ENCODE measurements around the gene OR51F1.
"Not testable (repeated sequence)": the region's sequence is repeated elsewhere in the genome, so short reads cannot be mapped to it uniquely, and the experiment has no call there.

OR51F1 gene, protein sequence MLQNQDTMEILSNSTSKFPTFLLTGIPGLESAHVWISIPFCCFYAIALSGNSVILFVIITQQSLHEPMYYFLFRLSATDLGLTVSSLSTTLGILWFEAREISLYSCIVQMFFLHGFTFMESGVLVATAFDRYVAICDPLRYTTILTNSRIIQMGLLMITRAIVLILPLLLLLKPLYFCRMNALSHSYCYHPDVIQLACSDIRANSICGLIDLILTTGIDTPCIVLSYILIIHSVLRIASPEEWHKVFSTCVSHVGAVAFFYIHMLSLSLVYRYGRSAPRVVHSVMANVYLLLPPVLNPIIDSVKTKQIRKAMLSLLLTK

DNA sequence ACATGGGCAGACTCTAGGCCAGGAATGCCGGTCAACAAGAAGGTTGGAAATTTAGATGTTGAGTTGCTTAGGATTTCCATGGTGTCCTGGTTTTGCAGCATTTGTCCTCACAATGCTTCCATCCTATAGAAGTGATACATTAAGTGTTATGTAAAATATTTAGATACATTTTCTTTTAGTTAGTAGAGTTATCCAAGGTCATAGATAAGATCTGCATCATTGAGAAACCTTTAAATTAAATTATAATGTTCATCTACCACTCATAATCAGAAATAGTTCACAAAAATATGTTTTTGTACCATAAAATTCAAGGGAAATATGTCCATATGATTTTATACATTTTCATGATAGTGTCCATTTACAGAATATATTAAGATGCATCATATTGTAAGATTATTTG, at the start of gene OR51F1:
TSS of gene OR51F1 (minus strand) at position 101 of the 400 bp plus-strand sequence. CDS start at position 101, 0 bp downstream.
- DNase-seq, result no peak

DNA sequence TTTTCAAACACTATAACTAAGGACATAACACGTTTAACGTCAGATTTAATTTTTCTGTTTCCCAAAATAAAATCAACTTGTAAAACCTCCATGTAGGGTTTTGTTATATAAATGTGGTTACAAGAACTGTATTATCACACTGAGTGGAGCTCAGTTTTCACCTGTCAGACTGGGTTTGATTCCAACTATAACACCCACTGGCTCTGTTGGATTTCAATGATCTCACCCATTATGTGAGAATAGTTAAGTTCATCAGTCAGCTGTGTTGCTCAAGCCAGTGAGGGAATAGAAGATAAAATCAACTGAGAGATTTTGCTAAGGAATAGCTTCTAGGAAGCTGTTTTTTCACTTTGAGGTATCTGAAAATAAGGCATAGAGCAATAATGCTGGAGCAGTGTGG, 39.5 kb upstream of the OR51F1 start:
- DNase-seq, result no peak

DNA sequence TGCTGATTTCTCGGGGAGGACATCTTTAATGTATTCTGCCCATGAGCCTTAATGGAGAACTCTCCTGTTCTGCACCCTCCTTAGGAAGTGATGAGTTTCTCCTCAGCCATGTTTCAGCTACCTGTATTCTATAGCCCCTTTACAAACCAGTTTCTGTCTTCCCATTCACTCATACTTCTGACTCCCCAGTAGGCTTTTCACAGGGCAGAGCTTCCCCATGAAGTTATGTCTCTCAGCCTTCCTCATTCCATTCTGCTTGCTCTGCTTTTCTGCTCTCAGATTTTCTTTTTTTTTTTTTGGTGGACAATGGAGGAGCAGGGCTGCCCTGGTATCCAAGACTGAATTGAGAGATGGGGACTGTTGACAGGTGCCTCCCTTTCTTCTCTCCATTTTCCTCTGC, 38.7 kb upstream of the OR51F1 start:
- no peak for DNase-seq

DNA sequence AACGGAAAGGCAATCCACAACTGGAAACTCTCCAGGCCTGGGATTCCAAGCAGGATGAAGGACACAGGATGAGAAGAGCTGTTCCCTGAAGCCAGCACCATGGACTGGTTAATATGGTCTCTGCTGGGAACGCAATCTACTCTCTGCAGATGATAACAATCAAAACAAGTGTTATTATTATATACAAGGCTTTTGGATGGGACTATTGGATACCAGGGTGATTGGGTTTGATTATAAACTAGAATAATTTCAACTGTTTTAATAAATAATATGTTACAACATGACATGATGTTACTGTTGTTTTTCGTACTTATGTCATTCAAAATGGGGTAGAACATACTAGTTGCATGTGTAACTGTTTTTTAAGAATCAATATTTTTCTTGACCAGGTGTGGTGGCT, 34.5 kb upstream of the OR51F1 start, which contains the start of gene OR52R1:
TSS of gene OR52R1 (minus strand) at position 101 of the 400 bp plus-strand sequence. CDS start at position 101, 0 bp downstream.
- DNase-seq, result no peak

DNA sequence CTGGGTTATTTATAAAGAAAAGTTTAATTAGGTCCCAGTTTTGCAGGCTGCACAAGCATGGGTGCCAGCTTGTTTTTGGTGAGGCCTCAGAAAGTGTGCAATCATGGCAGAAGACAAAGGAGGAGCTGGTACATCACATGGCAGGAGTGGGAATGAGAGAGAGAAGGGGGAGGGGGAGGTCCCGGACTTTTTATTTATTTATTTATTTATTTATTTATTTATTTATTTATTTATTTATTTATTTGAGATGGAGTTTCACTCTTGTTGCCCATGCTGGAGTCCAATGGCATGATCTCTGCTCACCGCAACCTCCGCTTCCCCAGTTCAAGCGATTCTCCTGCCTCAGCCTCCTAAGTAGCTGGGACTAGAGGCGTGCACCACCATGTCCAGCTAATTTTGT, 31.6 kb upstream of the OR51F1 start:
- not testable (repeated sequence) for DNase-seq

DNA sequence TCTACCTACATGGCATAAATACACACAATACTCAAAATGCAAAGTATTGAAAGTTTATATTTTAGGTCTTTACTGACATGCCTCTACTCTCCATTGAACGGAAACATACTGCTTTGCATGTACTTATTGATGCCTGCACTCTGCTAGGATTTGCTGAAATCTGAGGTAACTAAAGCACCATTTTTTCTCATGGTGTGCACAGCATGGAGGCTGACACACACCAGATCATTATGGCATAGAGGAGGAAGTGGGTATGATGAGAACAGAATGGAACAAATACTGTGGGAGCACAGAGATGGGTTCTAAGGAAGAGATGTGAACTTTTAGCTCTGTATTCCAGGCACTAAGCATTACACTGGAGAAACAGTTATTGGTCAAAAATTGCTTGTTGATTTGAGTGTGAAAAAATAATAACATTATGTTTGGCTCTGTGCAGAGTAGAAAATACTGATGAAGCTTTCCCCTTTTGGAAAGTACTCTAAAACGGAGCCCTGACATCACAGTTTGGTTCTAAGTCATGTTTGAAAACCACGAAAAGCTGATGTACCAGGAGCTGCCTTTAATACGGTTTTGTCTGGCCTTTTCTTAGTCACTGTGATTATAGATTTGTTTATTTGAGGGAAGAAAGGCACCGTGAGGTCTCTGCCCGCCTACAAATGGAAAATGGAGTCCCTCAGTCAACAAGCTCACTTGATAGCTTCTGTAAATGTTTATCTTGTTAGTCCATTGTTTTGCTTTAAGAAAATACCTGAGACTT, 28.9 kb upstream of the OR51F1 start:
- DNase-seq, result no peak

DNA sequence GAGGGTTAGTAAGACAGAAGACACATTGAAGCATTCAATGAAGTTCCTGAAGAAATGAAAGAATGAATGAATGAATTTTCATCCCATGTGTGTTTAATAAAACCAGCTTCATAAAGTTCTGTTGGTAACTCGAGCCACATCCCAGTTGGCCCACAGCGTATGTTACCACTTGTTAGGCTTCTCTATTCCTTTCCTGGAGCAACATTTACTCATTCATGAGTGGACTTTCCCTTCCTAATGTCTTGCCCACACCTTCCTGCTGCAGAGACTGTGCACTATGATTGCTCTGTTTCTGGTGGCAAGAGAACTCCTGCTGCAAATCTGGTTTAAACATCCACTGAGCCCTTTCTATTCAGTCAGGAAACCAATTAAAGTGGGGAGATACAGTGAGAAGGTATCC, 27.5 kb upstream of the OR51F1 start:
- no peak for DNase-seq

DNA sequence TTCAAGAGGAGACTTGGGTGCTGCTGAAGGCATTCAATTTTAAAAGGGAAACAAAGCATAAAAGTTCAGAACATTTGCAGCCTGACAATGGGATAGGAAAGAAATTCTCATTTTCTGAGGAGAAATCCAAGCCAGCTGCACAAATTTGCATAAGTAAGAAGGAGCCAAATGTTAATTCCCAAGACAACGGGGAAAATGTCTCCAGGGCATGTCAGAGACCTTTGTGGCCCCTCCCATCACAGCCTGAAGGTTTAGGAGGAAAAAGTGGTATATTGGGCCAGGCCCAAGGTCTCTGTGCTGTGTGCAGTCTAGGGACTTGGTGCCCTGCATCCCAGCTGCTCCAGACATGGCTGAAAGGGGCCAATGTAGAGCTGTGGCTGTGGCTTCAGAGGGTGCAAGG, 12.7 kb upstream of the OR51F1 start:
- DNase-seq, result no peak

DNA sequence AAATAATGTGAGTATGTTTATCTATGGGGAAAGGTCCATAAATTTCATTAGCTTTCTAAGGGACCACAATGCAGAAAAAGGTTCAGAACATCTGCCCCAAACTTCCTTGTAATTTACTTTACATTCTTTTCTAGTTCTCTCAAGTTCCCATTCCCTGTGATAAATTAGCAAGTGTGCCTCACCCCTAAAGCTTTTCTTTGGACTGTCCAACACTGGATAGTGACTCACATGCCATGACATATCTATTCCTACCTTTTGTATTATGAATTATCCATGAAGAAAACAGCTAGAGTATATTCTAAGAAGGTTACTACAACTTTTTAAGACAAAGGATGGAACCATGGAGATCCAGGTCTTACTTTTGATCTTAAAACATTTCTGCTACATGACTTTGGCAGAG, 1.6 kb downstream of the OR51F1 start:
- no peak for DNase-seq

DNA sequence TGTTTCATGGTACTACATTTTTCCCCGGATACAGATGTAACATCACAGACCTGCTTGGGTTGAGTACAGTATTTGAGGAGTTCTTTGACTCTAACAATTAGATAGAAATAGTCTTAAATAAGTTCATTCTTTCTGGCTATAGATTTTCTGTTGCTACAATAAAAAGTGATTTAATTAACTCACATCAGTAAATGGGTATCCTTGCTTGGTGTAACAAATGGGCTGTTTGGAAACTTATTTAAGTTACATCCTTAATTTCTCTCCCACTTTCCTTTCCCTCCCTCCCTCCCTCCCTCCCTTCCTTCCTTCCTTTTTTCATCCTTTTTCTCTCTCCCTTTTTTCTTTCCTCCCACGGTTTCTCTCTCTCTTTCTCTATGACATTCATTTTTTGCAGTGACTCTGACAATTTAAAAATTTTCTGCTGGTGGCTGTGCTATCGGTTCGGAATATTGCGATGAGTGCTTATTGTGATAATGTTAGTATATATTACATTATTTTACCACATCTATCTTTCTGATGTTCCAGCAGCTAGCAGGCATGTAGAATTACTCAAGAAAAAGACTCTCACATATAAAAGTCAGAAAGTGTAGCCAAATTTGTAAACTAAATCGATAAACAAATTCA, 3.2 kb downstream of the OR51F1 start:
- no peak for DNase-seq

DNA sequence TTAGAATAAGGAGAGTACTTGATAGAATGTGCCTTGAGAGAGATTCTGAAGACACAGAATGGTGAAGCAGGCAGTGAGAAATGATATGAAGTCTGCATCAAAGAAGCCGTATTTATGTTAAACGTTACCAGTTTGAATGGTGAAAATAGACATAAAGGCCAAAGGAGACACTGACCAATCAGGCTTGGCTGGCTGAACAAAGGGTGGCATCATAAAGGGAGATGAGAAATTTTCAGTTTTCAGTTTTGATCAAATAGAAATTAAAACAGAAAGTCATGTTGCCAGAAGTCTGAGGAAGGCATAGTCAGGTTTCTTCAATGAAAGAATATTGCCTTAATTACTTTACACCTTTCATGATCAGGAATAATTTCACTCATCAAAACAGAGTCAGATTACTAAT, 6.6 kb downstream of the OR51F1 start:
- no peak for DNase-seq

DNA sequence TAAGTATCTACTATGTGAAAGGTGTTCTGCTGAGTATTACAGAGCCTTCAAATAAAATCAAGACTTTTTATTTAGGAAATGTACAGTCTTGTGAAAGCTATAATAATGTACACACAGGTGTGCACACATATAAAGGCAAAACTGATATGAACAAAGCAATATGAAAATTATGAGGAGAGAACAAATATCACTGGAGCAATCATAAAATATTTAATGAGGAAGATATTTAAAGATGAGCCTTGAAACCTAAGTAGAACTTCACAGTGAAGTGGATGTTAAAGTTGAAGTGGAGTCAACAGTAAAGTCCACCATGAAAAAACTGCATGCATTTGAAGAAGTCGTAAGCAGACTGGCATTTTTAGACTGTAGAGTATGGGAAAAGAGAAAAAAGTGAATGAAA, 18.5 kb downstream of the OR51F1 start:
- no peak for DNase-seq

DNA sequence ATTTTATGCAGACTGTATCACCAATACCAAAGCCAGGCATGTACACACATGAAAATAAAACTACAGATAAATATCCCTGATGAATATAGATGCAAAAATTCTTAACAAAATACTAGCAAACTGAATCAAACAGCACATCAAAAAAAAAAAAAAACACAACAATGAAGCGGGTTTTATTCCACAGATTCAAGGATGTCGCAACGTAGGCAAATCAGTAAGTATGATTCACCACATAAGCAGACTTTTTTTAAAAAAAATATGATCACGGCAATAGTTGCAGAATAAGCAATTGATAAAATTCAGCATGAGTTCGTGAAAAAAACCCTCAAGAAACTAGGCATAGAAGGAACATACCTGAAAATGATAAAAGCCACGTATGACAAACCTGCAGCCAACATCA, 21.3 kb downstream of the OR51F1 start:
- DNase-seq, result no peak

DNA sequence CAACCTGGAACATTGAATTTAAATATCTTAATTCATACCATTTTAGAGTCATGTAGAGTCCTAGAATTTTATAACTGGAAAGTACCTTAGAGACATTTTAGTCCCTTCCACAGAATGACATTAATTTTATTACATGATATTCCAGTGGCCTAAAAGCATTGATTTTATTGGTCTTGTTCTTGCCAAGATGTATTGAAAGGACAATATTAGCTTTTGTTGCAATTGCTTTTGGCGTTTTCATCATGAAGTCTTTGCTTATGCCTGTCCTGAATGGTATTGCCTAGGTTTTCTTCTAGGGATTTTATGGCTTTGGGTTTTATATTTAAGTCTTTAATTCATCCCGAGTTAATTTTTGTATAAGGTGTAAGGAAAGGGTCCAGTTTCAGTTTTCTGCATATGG, 29.0 kb downstream of the OR51F1 start:
- DNase-seq, result no peak

DNA sequence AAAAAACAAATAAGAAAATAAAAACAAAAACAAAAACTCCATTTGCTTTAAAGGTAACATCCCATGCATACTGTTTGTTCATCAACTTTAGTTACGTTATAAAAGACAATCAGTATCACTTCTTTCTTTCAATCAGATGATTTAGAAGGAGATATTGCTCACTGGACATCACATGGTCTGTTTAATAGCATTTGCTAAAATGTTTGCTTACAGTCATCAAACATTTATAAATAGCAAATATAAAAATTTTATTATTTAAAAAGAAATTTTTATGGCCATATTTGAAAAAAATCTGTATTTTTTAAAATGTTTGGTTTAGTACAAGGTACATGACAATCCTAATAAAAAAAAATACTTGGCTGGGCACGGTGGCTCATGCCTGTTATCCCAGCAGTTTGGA, 42.6 kb downstream of the OR51F1 start:
- DNase-seq, result no peak

DNA sequence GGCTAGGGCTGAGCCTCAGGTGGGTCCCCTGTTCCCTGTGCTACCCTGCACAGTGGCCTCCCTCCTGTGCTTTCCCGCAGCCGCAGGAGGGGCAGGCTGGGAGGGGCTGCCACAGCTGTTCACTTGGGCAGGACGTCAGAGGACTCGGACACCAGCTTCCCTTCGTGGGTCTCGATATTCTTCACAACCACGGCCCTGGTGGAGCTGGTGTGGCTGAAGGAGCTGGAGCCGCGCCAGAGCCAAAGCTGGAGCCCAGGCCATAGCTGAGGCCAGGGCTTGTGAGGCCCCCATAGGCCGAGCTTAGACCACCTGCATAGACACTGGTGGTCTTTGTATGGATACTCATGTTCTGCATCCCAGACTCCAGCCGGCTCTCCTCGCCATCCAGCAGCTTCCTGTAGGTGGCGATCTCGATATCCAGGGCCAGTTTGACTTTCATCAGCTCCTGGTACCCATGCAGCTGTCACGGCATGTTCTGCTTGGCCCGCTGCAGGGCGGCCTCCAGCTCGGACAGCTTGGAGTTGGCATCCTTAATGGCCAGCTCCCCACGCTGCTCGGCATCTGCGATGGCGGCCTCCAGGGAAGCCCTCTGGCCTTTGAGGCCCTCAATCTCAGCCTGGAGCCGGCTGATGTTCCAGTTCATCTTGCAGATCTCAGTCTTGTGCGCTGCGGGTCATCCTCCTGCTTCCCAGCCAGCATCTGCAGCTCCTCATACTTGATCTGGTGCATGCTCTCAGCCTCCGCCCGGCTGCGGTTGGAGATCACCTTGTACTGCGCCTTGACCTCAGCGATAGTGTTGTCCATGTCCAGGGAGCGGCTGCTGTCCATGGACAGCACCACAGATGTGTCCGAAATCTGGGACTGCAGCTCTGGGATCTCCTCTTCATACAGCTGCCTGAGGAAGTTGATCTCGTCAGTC, 46.9 kb downstream of the OR51F1 start:
- not testable (repeated sequence) for DNase-seq

All from stimulated activated CD4-positive, alpha-beta T cell treated with anti-CD3 and anti-CD28 coated beads, Interleukin-4, amount 100 ng/mL, for 4 hours (primary cell).